GM12892 (cell line): ENCODE data around the gene KRT15.

ENCODE experiments used
- POLR2A ChIP-seq: IDR thresholded peaks from 2 replicates; pipeline ENCODE4 v1.6.1; 2011; ENCODE audit warnings: low read depth, low read length, control low read depth
- POLR2AphosphoS5 ChIP-seq: IDR thresholded peaks from 2 replicates; pipeline ENCODE4 v1.6.1; 2011; ENCODE audit warnings: low read depth, low read length, control low read depth

- TF ChIP-seq POLR2AphosphoS5: no peak
- TF ChIP-seq POLR2A: no peak
Measured at GRCh38 chr17:41536741-41537613, 18.3 kb upstream of the KRT15 start.
